ENCODE data around the gene SYCP2.
"Not testable (repeated sequence)": the region's sequence is repeated elsewhere in the genome, so short reads cannot be mapped to it uniquely, and the experiment has no call there.

Gene SYCP2

DNA sequence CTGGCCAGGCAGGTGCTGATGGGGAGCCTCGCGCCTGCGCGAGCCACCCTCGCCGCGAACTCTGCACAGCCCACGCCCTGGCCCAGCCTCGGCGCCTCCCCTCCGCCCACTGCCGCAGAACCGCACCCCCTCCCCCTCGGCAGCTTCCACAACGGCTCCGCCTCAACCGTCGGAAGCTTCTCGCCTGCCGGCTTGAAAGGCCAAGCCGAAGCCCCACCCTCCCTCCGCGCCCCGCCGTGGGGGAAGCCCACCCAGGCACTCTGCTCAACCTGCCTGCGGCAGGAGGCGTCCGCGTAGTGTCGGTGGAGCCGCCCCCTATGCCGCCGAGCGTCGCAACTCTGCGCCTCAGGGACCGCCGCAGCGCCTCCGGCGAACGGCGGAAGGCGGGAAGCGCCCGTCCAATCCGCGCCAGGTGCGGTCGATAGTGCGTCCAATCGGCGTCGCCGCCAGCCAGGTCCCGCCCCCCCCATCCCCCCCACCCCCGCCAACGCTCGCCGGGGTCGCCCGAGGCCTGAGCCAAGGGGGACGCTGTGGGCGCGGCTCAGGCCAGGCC is at the start of gene SYCP2:
SYCP2 (minus strand) TSS at position 342 of the 553 bp plus-strand sequence. CDS start 11,224 bp downstream, outside the sequence.
- peak in 2 of 3 experiments; percentile 33 to 53 for DNase-seq (ENCODE audit: low read depth in 3 of 3)

GRCh38 chr20:59983076-59983475 is 49.6 kb upstream of the SYCP2 start:
- DNase-seq (ENCODE audit: low read depth in 3 of 3): no peak

- DNase-seq (ENCODE audit: low read depth in 3 of 3): no peak
These were observed 43.6 kb upstream of the SYCP2 start for GRCh38 chr20:59977086-59977485.

DNA sequence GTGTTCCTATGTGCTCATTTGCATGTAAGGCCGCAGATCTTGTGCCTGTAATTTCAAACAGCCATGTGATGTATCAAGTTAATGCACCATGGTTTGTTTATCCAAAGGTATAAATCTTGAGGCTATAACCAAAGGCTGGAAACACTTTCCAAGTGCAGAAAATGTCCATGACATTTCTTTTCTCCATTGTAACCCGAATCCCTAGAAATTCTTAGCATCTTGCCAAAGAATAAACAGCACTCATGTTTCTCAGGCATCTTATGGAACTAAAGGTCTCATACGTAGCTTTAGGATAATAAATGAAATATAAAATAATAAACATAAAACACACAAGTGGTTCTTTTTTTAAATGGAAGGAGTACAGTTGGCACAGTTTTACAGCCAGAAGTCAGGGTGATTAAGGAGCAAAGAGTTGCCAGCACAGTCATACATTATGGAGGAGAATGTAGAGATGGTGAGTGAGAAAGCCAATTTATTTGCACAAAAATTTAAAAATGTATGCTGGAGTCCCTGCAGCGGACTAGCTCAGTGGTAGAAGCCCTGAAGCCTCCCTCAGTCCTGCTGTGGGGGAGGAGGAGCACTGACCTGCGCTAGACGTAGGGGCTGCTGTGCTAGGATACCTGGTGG is 42.8 kb upstream of the SYCP2 start:
- DNase-seq (ENCODE audit: low read depth in 3 of 3): no peak

- DNase-seq (ENCODE audit: low read depth in 3 of 3): no peak
These were observed 38.8 kb upstream of the SYCP2 start for GRCh38 chr20:59972037-59972801.

GRCh38 chr20:59971428-59971827 is 38.0 kb upstream of the SYCP2 start:
- no peak for DNase-seq (ENCODE audit: low read depth in 3 of 3)

GRCh38 chr20:59966428-59966827 is 33.0 kb upstream of the SYCP2 start:
- no peak for DNase-seq (ENCODE audit: low read depth in 3 of 3)

- DNase-seq (ENCODE audit: low read depth in 3 of 3): no peak
These were observed 28.7 kb upstream of the SYCP2 start for GRCh38 chr20:59962155-59962554.

DNA sequence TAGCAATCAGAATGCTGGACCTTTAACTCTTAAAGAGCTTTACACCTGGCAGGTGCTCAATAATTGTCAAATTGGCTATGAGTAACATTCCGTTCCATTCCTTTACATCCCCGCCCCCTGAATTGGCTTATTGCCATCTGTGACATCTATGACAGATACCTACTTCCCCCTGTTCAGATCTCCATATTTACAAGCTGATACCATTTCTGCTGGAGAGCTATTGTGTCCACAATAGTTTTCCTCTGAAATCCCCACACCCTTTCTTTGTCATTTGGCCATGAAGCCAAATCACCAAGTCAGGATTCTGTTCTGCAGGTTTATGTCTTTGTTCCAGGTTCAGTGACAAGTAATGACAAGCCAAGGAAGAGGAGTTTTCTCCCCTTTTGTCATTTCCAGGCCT is 28.0 kb upstream of the SYCP2 start:
- no peak for DNase-seq (ENCODE audit: low read depth in 3 of 3)

- DNase-seq (ENCODE audit: low read depth in 3 of 3): no peak
These were observed 25.2 kb upstream of the SYCP2 start for GRCh38 chr20:59958626-59959025.

DNA sequence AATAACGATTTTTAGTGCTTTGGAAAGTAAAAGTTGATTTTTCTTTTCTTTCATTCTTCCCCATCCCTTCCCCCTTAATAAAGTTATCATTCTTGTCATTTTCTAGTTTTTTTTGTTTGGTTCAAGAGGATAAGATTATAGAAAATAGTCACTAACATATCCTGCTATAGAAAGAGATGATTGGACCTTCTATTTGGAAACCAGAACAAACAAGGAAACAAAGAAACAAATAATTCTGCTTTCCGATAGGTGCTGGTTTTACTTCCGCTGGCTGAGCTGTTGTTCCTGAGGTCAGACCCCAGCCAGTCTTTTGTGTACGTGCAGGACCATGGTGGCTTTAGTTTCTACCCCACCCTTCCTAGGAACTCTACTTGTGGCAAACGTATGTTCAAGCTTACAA is 24.7 kb upstream of the SYCP2 start, which contains the start of gene CDH26:
CDH26 (plus strand) TSS at position 301 of the 400 bp plus-strand sequence. CDS start 304 bp downstream, outside the sequence.
- DNase-seq (ENCODE audit: low read depth in 3 of 3): no peak

- not testable (repeated sequence) for DNase-seq (ENCODE audit: low read depth in 3 of 3)
These were observed 24.1 kb upstream of the SYCP2 start for GRCh38 chr20:59957568-59957967.

- DNase-seq (ENCODE audit: low read depth in 3 of 3): no peak
These were observed 21.8 kb upstream of the SYCP2 start for GRCh38 chr20:59955131-59955796.

- DNase-seq (ENCODE audit: low read depth in 3 of 3): no peak
These were observed 21.3 kb upstream of the SYCP2 start for GRCh38 chr20:59954718-59955117.

- no peak for DNase-seq (ENCODE audit: low read depth in 3 of 3)
These were observed 16.5 kb upstream of the SYCP2 start for GRCh38 chr20:59949911-59950310.

DNA sequence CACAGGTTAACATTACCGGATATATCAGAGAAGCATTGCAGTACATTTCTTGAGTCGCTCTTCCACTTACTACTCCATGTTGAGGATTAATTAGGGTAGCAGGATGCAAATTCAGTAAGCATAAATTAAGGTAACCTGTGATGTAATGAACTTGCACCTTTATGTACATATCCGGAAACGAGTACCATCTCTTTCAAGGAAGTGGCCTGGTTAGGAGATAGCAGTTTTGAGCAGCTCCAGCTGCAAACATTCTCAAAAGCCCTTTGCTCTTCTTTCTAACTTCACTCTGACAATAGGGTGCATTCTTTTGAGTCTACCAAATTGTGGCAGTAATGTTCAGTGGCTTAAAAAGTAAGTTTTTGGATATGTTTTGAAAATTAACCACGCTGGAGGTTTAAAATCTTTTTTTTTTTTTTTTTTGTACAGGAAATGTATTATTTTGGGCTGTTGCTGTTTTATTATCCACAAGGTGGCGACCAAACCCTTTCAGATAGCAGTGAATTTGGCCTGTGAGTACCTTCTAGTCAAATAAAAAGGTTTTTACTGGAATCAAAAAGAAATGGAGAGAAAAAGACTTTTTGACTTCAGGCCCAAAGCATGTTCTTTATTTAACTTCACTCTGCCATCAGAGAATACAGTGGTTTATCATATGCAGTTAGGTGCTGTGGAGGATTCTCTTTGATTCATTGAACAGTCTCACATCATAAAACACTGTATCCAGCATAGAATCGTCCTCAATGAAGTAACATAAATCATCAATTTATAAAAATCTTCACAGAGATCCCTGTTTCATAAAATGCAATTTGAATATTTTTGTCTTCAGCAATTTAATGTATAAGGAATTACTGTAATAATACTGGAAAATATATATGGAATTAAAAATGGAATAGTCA is 15.6 kb upstream of the SYCP2 start:
- no peak for DNase-seq (ENCODE audit: low read depth in 3 of 3)

- DNase-seq (ENCODE audit: low read depth in 3 of 3): no peak
These were observed 14.8 kb upstream of the SYCP2 start for GRCh38 chr20:59948212-59948611.

DNA sequence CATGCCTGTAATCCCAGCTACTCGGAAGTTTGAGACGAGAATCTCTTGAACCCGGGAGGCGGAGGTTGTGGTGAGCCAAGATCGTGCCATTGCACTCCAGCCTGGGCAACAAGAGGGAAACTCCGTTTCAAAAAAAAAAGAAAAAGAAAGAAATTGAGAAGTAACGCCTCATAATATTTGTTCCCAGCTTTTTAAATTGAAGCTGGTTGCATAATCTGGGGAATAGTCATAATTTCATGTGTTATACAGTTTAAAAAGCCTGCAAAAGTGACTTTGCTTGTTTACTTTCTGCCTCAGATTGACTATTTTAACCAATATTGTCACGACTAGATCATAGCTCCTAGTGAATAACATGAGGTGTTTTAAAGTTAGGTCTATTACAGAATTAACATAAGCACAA is 13.9 kb upstream of the SYCP2 start:
- no peak for DNase-seq (ENCODE audit: low read depth in 3 of 3)

DNA sequence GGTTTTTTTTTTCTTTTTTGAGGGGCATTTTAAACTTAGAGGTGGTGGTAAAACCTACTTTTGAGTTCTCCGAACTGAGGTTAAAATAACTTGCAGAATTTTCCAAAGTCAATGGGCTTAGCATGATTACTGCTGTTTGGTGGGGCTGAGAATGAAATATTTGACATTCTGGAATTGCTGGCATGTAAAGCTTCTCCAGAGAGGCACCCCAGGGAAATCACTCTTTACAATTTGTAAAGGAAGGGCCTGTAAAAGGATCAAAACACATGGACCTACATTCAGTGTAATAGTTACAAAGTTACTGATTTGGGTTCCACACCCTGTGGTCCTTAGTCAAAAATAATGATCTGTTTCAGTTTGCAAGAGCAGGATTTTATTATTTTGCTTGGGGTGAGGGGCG is 12.3 kb upstream of the SYCP2 start:
- DNase-seq (ENCODE audit: low read depth in 3 of 3): no peak

- DNase-seq (ENCODE audit: low read depth in 3 of 3): no peak
These were observed 11.7 kb upstream of the SYCP2 start for GRCh38 chr20:59945175-59945574.

GRCh38 chr20:59944726-59945125 is 11.3 kb upstream of the SYCP2 start:
- no peak for DNase-seq (ENCODE audit: low read depth in 3 of 3)

Measured in stimulated activated CD4-positive, alpha-beta T cell treated with anti-CD3 and anti-CD28 coated beads, TNF-alpha, amount 100 ng/mL, for 24 hours (primary cell).